Activated naive CD8-positive, alpha-beta T cell treated with anti-CD3 and anti-CD28 coated beads, Interleukin-2, amount 50 U/mL, for 16 hours (primary cell): ENCODE data around the gene ATF7.
"Not testable (repeated sequence)": the region's sequence is repeated elsewhere in the genome, so short reads cannot be mapped to it uniquely, and the experiment has no call there.

ENCODE experiments used
- DNase-seq: peaks from one replicate; pipeline ENCODE4 v3.0.0-alpha.2; 2020; ENCODE audit warnings: low read depth, low spot score

Gene ATF7

GRCh38 chr12:53598971-53599370, 27.2 kb downstream of the ATF7 start:
- DNase-seq, result not testable (repeated sequence)

- DNase-seq, result no peak
Observed at GRCh38 chr12:53596920-53597363, 29.2 kb downstream of the ATF7 start.

DNA sequence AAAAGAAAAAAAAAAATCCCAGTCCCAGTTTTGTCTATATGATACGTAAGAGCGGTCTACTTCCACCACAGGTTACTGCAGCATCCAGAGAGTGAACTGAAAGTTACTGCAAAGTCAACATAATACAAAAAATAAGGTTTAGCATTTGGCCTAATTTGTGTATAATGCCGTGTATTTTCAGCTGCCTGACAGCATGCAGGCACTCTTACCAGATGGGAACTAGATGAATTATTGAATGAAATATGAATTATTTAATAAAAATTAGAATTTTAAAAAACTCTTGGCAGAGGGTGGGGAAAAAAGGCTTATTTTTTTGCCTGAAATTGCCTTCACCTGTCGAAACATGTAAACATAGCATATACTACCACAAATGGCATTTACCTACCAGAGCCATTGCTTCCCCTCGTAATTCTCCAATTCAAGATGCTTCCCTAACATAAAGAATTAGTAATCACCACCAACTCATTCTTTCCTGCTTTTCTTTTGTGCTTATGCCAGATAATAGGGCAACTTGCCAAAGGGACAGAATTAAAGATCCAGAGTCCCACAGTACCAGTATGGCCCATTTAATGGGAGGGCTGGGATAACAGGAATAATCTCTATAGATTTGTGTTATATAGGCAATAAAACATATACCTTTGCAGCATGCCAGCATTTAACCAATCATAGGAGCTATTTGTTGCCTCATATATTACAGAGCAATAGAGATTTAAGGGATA, 31.1 kb downstream of the ATF7 start:
- DNase-seq, result no peak

DNA sequence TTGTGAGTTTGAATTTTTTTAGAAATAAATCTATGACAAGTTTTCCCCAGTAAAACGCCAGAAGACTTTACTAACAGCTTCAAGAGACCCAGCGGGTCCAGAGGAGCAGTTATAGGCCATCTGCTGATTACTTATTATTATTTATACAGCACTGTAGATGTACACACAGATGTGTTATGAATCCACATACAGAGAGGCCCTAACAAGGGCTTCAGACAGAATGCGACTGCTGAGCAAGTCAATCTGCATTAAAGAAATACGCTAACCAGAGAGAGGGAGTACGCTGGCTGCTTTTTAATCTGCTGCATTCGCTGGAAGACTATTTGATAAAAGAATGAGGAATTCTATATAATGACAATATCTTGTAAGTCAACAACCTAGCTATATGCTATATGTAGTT, 32.5 kb downstream of the ATF7 start:
- DNase-seq, result no peak

- DNase-seq, result no peak
Observed at GRCh38 chr12:53593031-53593430, 33.2 kb downstream of the ATF7 start.

GRCh38 chr12:53592426-53592825, 33.8 kb downstream of the ATF7 start:
- no peak for DNase-seq

DNA sequence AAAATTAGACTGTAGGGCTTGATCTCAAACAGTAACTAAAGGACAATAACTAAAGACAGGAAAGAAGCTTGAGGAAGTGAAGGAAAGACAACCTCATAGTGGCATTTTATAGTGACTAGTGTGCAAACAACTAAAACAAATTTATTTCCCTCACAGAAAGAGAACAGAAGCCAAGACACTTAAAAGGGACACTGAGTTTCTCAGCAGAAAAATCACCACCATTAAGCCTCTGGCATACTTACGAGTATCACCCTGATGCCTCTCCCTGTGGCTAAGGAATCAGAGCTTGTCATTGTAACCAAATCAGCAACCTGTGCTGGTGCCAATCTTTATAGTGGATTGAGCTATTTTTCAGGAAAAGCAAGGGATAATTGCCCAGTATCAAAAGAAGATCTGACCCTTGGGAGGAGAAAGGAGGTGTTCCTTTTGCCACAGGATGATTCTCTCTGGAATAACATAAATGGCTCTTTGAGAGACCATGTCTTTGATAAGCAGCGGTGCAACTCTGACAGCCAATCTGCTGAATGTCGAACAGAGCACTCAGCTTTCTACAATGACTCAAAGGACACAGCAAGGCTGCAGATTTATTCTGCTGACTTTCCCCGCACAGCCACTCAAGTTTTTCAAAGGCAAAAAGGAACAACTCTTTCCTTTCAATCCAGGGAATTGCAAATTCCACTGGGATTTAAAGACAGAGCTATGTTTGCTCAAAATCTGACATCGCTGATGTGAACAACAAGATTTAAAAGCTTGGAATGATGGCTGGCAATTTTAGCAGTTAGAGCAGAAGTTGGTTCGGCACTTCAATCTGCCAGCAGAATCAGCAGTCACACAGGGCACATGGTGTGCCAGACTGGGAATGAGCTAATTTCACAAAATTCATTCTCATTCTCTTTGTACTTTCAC, 34.6 kb downstream of the ATF7 start:
- DNase-seq, result no peak

DNA sequence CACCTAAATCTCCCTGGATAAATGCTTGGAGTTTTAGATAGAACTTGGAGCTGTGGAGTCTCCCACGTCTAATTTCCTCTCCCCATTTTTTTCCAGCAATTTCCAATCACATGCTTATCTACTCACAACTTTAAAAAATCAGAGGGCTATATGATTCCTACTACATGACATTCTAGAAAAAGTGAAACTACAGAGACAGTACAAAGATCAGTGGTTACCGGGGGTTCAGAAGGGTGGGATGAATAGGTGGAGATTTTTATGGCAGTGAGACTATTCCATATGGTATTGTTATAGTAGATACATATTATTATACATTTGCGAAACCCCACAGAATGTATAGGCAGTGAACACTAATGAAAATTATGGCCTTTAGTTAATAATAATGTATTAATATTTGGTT, 35.5 kb downstream of the ATF7 start:
- no peak for DNase-seq

GRCh38 chr12:53589915-53590314, 36.3 kb downstream of the ATF7 start:
- DNase-seq, result no peak

- DNase-seq, result no peak
Observed at GRCh38 chr12:53589423-53589822, 36.8 kb downstream of the ATF7 start.

GRCh38 chr12:53588123-53588522, 38.1 kb downstream of the ATF7 start:
- DNase-seq, result no peak

DNA sequence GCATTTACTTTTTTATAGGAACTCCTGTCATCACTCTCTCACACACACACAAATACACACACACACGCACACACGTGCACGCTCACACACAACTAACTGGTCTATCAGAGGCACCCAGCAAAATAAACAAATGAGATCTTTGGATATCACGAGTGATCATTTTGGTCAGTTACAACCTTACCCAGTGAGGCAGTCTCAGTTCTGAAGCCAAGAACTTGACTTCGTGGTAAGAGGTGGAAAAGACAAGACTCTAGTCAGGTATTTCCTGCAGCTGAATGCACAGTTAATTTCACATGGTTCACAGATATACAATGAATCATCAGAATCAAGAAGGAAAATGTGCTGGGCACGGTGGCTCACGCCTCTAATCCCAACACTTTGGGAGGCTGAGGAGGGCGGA, 39.4 kb downstream of the ATF7 start:
- DNase-seq, result no peak

DNA sequence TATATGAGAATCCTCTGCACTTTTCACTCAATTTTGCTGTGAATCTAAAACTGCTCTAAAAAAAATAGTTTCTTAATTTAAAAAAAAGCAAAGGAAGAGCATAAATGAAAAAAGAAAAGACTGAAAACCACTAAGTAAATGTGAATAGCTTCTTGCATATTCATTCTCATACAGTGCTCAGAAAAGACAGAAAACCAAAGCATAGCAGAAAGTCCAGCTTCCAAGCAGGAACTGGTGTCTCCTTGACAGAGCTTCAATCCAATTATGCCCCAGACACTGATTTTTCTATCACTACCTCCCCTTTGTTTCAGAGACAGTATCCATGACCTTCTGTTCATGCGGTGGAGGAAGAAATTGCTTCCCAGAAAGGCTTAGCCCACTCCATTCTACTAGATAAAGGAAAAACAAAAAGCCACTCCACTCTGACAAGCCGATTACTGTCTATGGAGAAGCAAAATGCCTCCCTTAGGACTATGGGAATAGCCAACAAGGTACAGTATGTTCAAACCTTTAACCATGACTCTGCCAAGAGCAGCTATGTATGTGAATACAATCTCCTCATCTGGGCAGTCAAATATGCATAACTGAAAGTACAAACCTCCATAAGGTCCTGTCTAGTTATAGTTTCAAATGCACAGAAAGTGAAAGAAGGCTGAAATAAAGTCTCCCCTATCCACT, 40.6 kb downstream of the ATF7 start:
- no peak for DNase-seq

DNA sequence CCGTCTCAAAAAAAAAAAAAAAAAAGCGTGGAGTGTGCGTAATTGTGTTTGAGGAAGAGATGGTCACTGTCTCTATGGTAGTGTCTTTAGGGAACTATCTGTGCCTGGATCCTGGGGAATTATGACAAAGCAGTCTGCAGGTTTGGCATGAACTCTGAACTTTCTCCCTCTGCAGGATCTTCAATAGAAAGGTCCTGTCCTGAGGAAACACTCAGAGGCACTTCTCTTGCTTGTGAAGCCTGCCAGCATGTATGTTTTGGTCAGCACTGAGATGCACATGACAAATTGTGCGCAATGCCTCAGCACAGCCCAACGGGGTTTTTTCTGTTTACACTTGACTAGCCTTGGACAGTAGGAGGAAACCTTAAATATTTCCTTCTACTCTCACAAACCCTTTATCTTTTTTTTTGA, 46.6 kb downstream of the ATF7 start:
- DNase-seq, result no peak

GRCh38 chr12:53578783-53579182, 47.4 kb downstream of the ATF7 start:
- DNase-seq, result no peak

GRCh38 chr12:53577941-53578352, 48.2 kb downstream of the ATF7 start:
- no peak for DNase-seq

GRCh38 chr12:53575502-53576249, 50.5 kb downstream of the ATF7 start:
- no peak for DNase-seq

- no peak for DNase-seq
Observed at GRCh38 chr12:53572134-53572758, 53.9 kb downstream of the ATF7 start.

GRCh38 chr12:53571295-53571694, 54.9 kb downstream of the ATF7 start:
- DNase-seq, result no peak

DNA sequence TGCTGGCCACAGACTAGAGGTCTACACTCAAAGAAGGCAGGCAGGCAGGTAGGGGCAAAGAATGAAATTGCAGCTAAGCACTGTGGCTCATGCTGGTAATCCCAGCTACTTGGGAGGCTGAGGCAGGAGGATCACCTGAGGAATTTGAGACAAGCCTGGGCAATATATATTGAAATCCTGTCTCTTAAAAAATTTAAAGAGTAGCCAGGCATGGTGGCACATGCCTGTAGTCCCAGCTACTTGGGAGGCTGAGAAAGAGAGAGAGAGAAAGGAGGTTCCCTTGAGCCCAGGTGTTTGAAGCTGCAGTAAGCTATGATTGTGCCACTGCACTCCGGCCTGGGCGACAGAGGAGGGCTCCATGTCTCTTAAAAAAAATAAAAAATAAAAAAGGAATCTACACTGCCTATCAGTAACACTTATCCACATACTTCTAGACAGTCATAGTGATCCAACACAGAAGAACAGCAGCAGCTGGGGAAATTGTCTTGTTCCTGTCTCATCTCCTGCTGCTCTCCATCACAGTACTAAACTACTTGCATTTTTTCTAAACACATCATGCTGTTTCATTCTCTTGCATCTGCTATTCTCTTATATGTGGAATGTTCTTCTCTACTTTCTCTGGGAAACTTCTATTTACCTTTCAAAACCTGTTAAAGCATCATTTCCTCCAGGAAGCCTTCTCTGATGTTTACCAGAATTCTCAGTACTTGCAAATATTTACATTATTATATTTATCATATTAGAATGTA, 57.2 kb downstream of the ATF7 start:
- no peak for DNase-seq
